ENCODE data around the gene SYNPR.

DNA sequence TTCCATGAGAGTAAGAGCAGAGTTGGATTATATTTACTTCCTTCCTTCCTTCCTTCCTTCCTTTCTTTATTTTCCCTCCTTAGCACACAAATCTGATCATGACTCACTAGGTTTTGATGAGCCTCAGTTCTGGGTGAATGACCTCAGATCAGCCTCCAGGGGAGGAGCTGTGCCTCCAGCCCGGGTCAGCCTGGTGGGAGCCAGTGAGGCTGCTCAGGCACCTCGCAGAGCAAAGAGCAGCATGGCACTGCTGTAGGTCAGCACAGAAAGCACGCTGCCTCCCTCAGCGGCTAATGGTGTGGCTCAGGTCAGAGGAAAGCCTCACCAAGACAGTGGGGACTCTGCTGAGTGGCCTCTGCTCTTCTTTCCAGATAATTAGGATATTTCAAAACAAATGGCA lies 108.5 kb downstream of the SYNPR start:
- TF ChIP-seq POLR2A (IDR thresholded peaks at IDR 0.05): no peak
- TF ChIP-seq, protein P1, sequence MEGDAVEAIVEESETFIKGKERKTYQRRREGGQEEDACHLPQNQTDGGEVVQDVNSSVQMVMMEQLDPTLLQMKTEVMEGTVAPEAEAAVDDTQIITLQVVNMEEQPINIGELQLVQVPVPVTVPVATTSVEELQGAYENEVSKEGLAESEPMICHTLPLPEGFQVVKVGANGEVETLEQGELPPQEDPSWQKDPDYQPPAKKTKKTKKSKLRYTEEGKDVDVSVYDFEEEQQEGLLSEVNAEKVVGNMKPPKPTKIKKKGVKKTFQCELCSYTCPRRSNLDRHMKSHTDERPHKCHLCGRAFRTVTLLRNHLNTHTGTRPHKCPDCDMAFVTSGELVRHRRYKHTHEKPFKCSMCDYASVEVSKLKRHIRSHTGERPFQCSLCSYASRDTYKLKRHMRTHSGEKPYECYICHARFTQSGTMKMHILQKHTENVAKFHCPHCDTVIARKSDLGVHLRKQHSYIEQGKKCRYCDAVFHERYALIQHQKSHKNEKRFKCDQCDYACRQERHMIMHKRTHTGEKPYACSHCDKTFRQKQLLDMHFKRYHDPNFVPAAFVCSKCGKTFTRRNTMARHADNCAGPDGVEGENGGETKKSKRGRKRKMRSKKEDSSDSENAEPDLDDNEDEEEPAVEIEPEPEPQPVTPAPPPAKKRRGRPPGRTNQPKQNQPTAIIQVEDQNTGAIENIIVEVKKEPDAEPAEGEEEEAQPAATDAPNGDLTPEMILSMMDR (IDR thresholded peaks at IDR 0.05): no peak
- no peak for TF ChIP-seq POLR2AphosphoS5 (IDR thresholded peaks at IDR 0.05)
